Measurements from ENCODE around the gene ABLIM3. TPM values are rescaled to one million over a fixed set of nuclear protein-coding genes. Genes with fewer than 3 reads are reported as not detected.

ABLIM3 gene
- total and polyA plus RNA-seq, 10 of the 15 experiments (the other 5 are each of a cell fraction or from before 2014, with no cell fraction given) = 0.03 TPM; not detected in 9

GRCh38 chr5:149172261-149172660 lies 31.0 kb downstream of the ABLIM3 start (continued):
- TF ChIP-seq NFXL1 (IDR thresholded peaks at IDR 0.05; ENCODE audit: borderline replicate concordance) = no peak

DNA sequence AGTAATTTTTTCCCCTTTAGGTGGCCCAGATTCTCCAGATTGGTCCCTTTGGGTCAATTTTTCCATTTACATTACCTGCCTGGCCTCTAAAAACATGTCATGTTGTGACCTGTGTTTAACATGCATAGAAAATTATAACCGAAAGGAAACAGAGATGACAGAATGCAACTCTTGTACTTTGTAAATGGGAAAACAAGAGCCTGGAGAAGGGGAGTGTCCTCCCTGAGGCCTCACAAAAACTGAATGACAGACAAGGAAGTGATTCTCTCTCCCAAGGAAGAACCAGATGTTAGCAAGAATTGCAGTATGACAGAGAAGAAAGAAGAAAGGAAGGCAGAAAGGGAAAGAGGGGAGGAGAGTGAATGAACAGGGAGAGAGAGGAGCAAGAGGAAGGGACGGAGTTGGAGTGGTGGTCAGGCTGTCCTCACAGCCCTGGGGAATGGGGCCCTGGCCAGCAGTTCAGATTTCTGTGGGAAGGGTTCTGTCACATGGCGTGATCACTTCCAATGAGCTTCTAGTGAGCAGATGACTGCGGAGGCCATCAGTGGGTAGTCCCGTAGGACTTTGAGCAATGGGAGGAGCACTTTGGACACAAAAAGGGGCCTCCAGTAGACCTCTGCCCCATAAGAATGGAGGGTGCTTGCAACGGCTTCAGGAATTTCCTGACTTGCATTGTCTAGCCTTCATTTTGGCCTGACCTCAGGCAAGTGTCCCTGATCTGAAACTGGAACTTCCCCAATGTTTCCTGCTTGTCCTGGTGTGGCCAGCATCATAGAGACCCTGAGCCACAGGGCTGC lies 31.6 kb downstream of the ABLIM3 start:
- Histone ChIP-seq H3K4me2 (ENCODE audit: control insufficient read depth, insufficient read depth) (no peak overlapping the region), H3K9ac (ENCODE audit: control insufficient read depth, insufficient read depth, low read length) (no peak overlapping the region), H3K4me1 (ENCODE audit: control insufficient read depth, insufficient read depth, low read length) (no peaks in the 10 kb centered on the region), H3K27me3 (replicated peaks in 1 of 2; ENCODE audit: control insufficient read depth in 2 of 2, insufficient read depth in 2 of 2, low read length in 1 of 2) (peaks cover 0 to 1% of the 10 kb centered on the region in 2 experiments; a peak in 1 of 4 replicates), H3K4me3 (no peak overlapping the region), H3K27ac (ENCODE audit: control insufficient read depth, insufficient read depth) (no peak overlapping the region), H3K79me2 (ENCODE audit: control insufficient read depth, insufficient read depth, low read length) (no peaks in the 10 kb centered on the region), H2AFZ (ENCODE audit: control insufficient read depth, low read depth, low read length) (no peak overlapping the region), H3K36me3 (ENCODE audit: control insufficient read depth in 2 of 2, insufficient read depth in 2 of 2, low read length in 1 of 2) (no peaks in the 10 kb centered on the region), H4K20me1 (ENCODE audit: control insufficient read depth, insufficient read depth) (no peaks in the 10 kb centered on the region), H3K9me3 (replicated peaks; ENCODE audit: control insufficient read depth, insufficient read depth, low read length) (no peaks in the 10 kb centered on the region)
- RAD21 ChIA-PET (ENCODE audit: unreplicated experiment) = no interaction called here
- SMC1A ChIA-PET (ENCODE audit: uncharacterized antibody, unreplicated experiment) = no interaction called here
- POLR2A ChIA-PET = no interaction called here
- intact Hi-C loops (cut with micrococcal nuclease; ENCODE audit: unreplicated experiment) = no loop called here
- TF ChIP-seq NR2C1 (IDR thresholded peaks at IDR 0.05) (no peak), JUNB (IDR thresholded peaks at IDR 0.05) (no peak)
- TF ChIP-seq, protein P1, sequence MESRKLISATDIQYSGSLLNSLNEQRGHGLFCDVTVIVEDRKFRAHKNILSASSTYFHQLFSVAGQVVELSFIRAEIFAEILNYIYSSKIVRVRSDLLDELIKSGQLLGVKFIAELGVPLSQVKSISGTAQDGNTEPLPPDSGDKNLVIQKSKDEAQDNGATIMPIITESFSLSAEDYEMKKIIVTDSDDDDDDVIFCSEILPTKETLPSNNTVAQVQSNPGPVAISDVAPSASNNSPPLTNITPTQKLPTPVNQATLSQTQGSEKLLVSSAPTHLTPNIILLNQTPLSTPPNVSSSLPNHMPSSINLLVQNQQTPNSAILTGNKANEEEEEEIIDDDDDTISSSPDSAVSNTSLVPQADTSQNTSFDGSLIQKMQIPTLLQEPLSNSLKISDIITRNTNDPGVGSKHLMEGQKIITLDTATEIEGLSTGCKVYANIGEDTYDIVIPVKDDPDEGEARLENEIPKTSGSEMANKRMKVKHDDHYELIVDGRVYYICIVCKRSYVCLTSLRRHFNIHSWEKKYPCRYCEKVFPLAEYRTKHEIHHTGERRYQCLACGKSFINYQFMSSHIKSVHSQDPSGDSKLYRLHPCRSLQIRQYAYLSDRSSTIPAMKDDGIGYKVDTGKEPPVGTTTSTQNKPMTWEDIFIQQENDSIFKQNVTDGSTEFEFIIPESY (IDR thresholded peaks at IDR 0.05) = no peak
- DNase-seq (ENCODE audit: low read depth, low spot score) (no peak), ATAC-seq (no peak), FAIRE-seq (no peak)
- CTCF ChIA-PET = no interaction called here
- in situ Hi-C loops (cut with MboI) = no loop called here
- 56% methylated on average over 6 of the region's 6 CpGs for WGBS (ENCODE audit: insufficient coverage, insufficient replicate concordance, low lambda C conversion rate, missing lambda C conversion rate)
- no TSS peak for BruUV-seq (replicated peaks)
